ENCODE data around the gene LEKR1. TPM values are rescaled to one million over a fixed set of nuclear protein-coding genes. Genes with fewer than 3 reads are reported as not detected.

LEKR1 gene
- total RNA-seq, 1 experiment from 2014 or later, result 0.38 TPM

DNA sequence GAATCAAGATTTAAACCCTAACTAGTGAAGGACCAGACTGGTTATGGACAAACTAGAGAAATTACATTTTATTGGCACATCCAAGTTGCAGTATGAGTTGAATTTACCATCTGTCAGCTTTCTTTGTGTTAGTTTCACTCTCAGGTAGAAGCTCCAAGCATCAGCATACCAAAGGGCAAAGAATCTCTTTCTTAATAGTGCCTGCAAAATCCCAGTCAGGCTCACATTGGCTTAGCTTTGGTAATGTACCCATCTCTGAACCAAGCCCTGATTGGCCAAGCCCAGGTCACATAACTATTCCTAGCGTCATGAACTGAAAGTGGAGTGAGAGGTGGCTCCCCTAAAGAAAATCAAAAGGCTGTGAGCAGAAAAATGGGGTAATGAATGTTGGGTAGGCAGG, 266.9 kb downstream of the LEKR1 start:
- Histone ChIP-seq H3K36me3 (replicated peaks; ENCODE audit: control insufficient read depth, insufficient read depth, low read length) (no peaks in the 10 kb centered on the region), H3K27me3 (ENCODE audit: control insufficient read depth, insufficient read depth, low read length) (peaks cover 2% of the 10 kb centered on the region), H3K4me3 (ENCODE audit: insufficient read depth, low read depth, low read length) (no peak overlapping the region)
- no peak for DNase-seq

DNA sequence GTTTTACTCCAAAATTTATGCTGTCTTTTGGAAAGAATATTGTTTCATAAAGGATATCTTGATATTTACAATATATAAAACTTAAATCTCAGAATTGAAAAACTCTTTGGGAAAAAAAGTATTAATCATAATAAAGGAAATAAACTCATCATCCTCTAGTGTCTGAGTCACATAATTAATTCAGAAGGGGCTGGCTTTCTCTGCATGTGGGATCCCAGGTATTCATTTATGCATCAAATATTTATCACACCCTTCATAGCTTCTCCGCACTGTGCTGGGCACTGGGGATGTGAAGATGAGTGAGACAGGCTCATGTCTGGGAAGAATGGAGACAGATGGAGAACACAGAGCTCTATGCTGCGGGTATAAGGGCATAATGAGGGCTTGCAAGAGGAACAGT, 268.1 kb downstream of the LEKR1 start:
- peaks cover 2% of the 10 kb centered on the region for H3K27me3 ChIP-seq (ENCODE audit: control insufficient read depth, insufficient read depth, low read length)
- no peak for DNase-seq
- no peak overlapping the region for H3K4me3 ChIP-seq (ENCODE audit: insufficient read depth, low read depth, low read length)
- H3K36me3 ChIP-seq (replicated peaks; ENCODE audit: control insufficient read depth, insufficient read depth, low read length), result no peaks in the 10 kb centered on the region

DNA sequence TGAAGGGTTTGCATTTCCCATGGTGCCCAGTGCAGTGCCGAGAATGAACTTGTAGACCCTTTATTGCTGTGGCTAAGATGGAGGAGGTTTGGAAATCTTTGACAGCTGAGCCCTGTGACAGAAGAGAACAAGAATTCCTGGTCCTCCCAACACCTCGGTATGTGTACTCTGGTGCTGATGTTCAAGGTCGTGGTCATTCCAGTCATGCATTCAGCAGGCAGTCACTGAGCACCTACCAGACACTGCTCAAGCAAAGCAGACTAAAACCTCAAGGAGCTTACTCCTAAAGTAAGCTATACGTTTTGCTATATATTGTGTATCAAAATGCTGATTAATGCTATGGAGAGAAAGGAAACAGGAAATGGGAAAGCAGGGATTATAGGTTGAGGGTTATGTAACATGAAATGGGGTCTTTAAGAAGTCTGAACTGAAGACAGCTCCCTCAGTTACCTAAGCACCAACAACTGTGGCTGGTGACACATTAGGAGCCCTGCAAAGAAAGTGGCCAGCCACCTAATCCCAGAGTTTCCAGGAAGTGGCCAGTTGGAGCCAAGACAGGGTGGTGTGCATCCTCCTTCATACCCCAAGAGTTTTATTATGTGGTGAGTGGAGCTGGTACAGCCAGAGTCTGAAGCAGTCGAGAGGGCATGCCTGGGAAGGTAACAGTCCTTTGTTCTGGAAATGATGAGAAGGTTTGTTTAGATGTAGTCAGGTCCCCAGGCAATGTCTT, 268.8 kb downstream of the LEKR1 start:
- no peak for DNase-seq
- Histone ChIP-seq H3K27me3 (ENCODE audit: control insufficient read depth, insufficient read depth, low read length) (peaks cover under 1% of the 10 kb centered on the region; the same call in 1 of the 2 replicates), H3K36me3 (replicated peaks; ENCODE audit: control insufficient read depth, insufficient read depth, low read length) (no peaks in the 10 kb centered on the region), H3K4me3 (ENCODE audit: insufficient read depth, low read depth, low read length) (no peak overlapping the region)

Other genes with a start within 250 kb of the LEKR1 start
- gene TIPARP, start 151.8 kb upstream of the LEKR1 start, total RNA-seq (2014; rRNA removed; shearing (Covaris generic)), result 13.3 and 13.4 TPM in 2 replicates

Data from H7 (cell line).